PFSK-1 (cell line): ENCODE measurements around the gene HCFC1.

Experiments used
- FOXP2 ChIP-seq: optimal IDR thresholded peaks from 2 replicates; pipeline ENCODE3; 2011; ENCODE audit warnings: borderline replicate concordance, control low read depth, inconsistent platforms; ENCODE audit not compliant: insufficient read depth; ENCODE audit errors: extremely low read length, extremely low read depth
- POLR2AphosphoS5 ChIP-seq: IDR thresholded peaks from 2 replicates; pipeline ENCODE4 v1.6.1; 2012; ENCODE audit warnings: low read depth, mild to moderate bottlenecking, control low read depth, low read length, moderate library complexity
- REST ChIP-seq, 2 experiments: IDR thresholded peaks; 2 replicates each; pipeline versions ENCODE4 v1.6.1 to v1.8.0; 2011 to 2012; ENCODE audit warnings: low read depth in 2 of 2, low read length in 2 of 2, control low read depth in 1 of 2, inconsistent platforms in 1 of 2, mild to moderate bottlenecking in 1 of 2, moderate library complexity in 1 of 2; ENCODE audit not compliant: insufficient read depth in 1 of 2
- SIN3A ChIP-seq: IDR thresholded peaks from 2 replicates; pipeline ENCODE4 v1.6.1; 2012; ENCODE audit warnings: mild to moderate bottlenecking, low read length, moderate library complexity, borderline replicate concordance; ENCODE audit not compliant: insufficient read depth
- TAF1 ChIP-seq: IDR thresholded peaks from 2 replicates; pipeline ENCODE4 v1.6.1; 2012; ENCODE audit warnings: low read length, control low read depth, borderline replicate concordance; ENCODE audit not compliant: insufficient read depth

HCFC1 gene

GRCh38 chrX:153993978-153994377 lies 22.4 kb upstream of the HCFC1 start:
- TF ChIP-seq POLR2AphosphoS5 (no peak), SIN3A (no peak)

GRCh38 chrX:153993079-153993478 lies 21.5 kb upstream of the HCFC1 start:
- TF ChIP-seq FOXP2 (no peak), POLR2AphosphoS5 (no peak), SIN3A (no peak), REST (IDR thresholded peaks at IDR 0.05; ENCODE audit: insufficient read depth in 1 of 2, low read depth in 2 of 2, low read length in 2 of 2) (no peak), TAF1 (no peak)

- no peak for TF ChIP-seq TAF1
- TF ChIP-seq POLR2AphosphoS5: no peak
- TF ChIP-seq FOXP2: no peak
- TF ChIP-seq REST (IDR thresholded peaks at IDR 0.05; ENCODE audit: insufficient read depth in 1 of 2, low read depth in 2 of 2, low read length in 2 of 2): no peak
Observed at GRCh38 chrX:153992180-153992579, 20.6 kb upstream of the HCFC1 start.

- TF ChIP-seq SIN3A: no peak
- TF ChIP-seq POLR2AphosphoS5: no peak
- no peak for TF ChIP-seq FOXP2
- TF ChIP-seq REST (IDR thresholded peaks at IDR 0.05; ENCODE audit: insufficient read depth in 1 of 2, low read depth in 2 of 2, low read length in 2 of 2): no peak
- no peak for TF ChIP-seq TAF1
Observed at GRCh38 chrX:153991013-153991580, 19.5 kb upstream of the HCFC1 start.

GRCh38 chrX:153989973-153990655 lies 18.5 kb upstream of the HCFC1 start:
- TF ChIP-seq FOXP2 (no peak), SIN3A (no peak), TAF1 (no peak), REST (IDR thresholded peaks at IDR 0.05; ENCODE audit: insufficient read depth in 1 of 2, low read depth in 2 of 2, low read length in 2 of 2) (no peak), POLR2AphosphoS5 (no peak)

GRCh38 chrX:153988493-153988892 lies 16.9 kb upstream of the HCFC1 start:
- TF ChIP-seq TAF1 (no peak), REST (IDR thresholded peaks at IDR 0.05; ENCODE audit: insufficient read depth in 1 of 2, low read depth in 2 of 2, low read length in 2 of 2) (no peak), FOXP2 (no peak), POLR2AphosphoS5 (no peak), SIN3A (no peak)
